GM18873 (cell line): ENCODE data around the gene ARHGAP33.

Experiments
- ATAC-seq: cut with Tn5 transposase; IDR thresholded peaks from one replicate; pipeline ENCODE4 v1.9.1; 2021; ENCODE audit warnings: mild to moderate bottlenecking, moderate library complexity, moderate number of reproducible peaks; ENCODE audit not compliant: unreplicated experiment, low FRiP score

The ARHGAP33 gene

DNA sequence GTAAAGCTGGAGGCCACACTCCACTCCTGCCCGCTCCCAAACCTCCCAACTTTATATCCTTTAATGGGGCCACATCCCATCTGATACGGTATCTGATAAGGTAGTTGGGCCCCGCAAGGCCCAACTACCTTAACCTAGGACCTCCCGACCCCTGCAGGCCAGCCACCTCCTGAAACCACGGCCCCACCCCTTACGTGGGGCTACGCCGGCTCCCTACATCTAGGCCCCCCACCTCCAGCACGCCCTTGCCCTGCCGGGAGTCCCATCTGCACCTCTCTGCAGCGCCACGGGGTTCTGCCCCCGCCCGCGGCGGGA is 35.3 kb upstream of the ARHGAP33 start:
- ATAC-seq = no peak

DNA sequence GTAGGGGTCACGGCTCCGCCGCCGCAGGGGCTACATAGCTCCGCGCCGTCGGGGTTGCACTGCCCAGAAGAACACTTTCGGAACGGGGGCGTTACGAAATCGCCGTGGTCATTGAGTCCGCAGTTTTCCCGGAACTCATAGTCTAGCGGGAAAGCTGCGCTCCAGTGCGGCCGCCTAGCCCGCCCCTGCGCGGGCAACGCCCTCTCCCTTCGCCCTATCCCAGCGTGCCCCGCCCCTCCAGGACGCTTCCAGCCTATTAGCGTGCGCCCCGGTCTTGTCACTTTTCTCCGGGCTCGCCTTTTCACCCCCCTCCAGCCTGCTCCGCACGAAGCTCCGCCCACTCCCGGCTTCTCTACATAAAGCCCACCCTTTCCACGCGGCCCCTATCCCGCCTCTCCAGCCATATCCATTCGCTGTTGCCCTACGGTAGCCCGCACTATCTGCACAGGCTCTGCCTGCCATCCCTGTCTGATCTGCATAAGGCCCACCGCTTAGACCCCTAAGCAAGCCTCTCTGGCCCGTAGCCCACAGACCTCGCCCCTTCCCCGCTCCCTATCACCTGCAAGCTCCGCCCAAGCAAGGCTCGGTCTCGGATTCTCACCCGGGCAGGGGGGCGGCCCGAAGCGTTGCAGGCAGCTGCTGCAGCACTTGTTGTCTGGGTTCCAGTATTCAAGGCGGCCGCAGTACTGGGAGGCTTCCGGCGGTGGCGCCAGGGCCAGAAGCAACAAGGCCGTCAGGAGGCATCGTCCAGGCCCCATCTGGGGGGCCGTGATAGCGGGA is 34.8 kb upstream of the ARHGAP33 start:
- peak; percentile 40 for ATAC-seq

GRCh38 chr19:35741203-35741515 is 34.2 kb upstream of the ARHGAP33 start:
- ATAC-seq = no peak

- ATAC-seq = no peak
These were observed 33.1 kb upstream of the ARHGAP33 start, which contains the start of gene IGFLR1 for GRCh38 chr19:35742121-35742724. Gene IGFLR1 (minus strand): TSS chr19:35742452. CDS start chr19:35741180, 1,272 bp downstream.

- no peak for ATAC-seq
These were observed 31.5 kb upstream of the ARHGAP33 start for GRCh38 chr19:35743640-35744429.

- no peak for ATAC-seq
These were observed 30.7 kb upstream of the ARHGAP33 start for GRCh38 chr19:35744430-35745327.

GRCh38 chr19:35745328-35746086 is 29.9 kb upstream of the ARHGAP33 start, which contains the start of the genes PSENEN and U2AF1L4:
Gene PSENEN (plus strand): TSS chr19:35745651. CDS start chr19:35745931, 280 bp downstream.
Gene U2AF1L4 (minus strand): TSS chr19:35745418. CDS start chr19:35745391, 27 bp downstream.
- ATAC-seq = peak; percentile 37

- no peak for ATAC-seq
These were observed 29.3 kb upstream of the ARHGAP33 start for GRCh38 chr19:35746087-35746462.

DNA sequence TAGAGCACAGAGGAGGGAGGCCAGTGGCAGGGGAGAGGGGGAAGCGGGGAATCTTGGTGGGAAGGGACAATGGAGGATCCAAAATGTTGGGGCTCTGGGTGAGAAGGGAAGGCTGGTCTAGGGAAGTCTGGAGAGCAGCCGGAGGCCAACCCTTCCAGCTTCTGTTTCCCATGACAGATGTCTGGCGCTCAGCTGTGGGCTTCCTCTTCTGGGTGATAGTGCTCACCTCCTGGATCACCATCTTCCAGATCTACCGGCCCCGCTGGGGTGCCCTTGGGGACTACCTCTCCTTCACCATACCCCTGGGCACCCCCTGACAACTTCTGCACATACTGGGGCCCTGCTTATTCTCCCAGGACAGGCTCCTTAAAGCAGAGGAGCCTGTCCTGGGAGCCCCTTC is 28.8 kb upstream of the ARHGAP33 start:
- no peak for ATAC-seq

GRCh38 chr19:35748106-35749020 is 27.0 kb upstream of the ARHGAP33 start, which contains the start of gene LIN37:
Gene LIN37 (plus strand): TSS chr19:35748576. CDS start chr19:35748725, 149 bp downstream.
- ATAC-seq = peak; percentile 79

GRCh38 chr19:35750167-35750566 is 25.2 kb upstream of the ARHGAP33 start:
- ATAC-seq = no peak

DNA sequence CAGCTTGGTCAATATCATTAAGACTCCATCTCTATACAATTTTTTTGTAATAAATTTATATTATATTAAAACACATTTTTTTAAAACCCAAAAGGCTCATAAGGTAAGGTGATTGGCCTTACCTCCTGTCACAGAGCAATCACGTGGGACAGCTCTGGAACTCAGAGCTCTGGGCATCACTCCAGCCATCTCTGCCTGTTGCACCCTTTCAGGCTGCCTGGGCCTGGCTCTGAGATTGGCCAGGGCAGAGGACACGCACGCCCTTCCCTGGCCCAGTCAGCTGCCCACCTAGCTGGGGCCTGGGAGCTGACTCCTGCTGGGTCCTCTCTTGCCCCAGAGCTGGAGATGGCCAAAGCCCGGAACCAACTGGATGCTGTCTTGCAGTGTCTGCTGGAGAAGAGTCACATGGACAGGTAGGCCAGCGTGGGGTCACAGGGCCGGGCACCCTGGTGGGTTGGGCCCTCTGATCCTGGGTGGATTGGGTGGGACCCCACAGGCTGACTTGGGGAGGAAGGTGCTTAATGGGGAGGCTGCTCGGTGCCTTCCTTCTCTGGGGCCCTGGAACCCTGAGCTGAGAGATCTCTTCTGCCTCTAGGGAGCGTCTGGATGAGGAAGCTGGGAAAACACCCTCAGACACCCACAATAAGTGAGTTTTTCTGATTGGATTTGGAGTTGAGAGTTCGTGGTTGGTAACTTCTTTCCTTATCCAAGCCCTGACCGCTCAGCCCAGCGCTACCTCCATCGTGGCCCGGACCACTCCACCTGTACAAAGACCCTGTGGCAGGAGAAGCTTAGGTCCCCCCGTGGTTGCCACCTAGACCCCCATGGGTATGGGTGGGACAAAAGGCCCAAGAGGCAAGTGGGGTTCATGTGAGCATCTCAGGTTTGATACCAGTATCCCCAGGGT is 23.3 kb upstream of the ARHGAP33 start:
- no peak for ATAC-seq

- ATAC-seq = no peak
These were observed 22.5 kb upstream of the ARHGAP33 start for GRCh38 chr19:35752746-35753350.

- ATAC-seq = no peak
These were observed 21.6 kb upstream of the ARHGAP33 start for GRCh38 chr19:35753634-35754369.

DNA sequence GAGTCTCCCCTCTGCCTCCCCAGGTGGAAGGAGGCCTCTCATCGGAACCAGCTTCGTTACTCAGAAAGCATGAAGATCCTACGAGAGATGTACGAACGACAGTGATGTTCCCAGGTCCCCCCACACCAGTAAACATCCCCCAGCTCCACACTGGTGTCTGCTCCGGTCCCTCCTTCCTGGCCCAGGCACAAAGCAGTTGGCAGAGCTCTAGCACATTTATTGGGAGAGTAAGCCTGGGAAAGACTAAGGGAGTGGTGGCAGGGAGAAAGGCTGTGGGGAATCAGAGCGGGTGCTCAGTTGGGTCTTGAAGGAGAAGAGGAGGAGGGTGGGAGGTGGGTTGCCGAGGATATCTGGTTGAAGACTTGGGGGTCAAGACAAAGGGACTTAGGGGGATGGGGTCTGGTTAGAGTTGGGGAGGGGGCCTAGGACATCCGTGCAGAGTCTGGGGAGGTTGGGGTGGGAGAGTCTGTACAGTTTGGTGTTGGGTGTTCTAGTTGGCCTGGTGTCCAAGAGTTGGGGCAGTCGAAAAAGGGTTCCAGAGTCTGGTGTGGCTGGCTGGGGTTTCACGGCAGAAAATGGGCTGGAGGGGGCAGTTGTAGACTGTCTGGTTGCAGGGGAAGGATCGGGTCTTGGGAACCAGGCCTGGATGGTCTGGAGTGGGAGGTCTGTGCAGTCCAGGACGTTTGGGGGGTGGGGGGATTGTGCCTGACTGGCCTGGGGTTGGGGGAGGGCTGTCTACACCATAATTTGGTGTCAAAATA is 20.8 kb upstream of the ARHGAP33 start:
- no peak for ATAC-seq

GRCh38 chr19:35755131-35755549 is 20.2 kb upstream of the ARHGAP33 start:
- ATAC-seq = no peak
